H1 (cell line): ENCODE results near the gene NR5A1. TPM values are rescaled to one million over a fixed set of nuclear protein-coding genes. Genes with fewer than 3 reads are reported as not detected.

Source experiments
- CTCF ChIA-PET: fragments of 300-600 bp; sonication (Branson Sonifier 250); formaldehyde crosslinking; loops from one replicate; lab custom pipeline; 2021; ENCODE audit not compliant: partially characterized antibody; lab: Charles Lee
- POLR2A ChIA-PET: fragments of 300-600 bp; sonication (Branson Sonifier 250); formaldehyde crosslinking; loops from one replicate; lab custom pipeline; 2021; ENCODE audit warnings: inconsistent platforms; ENCODE audit not compliant: partially characterized antibody; lab: Charles Lee
- DNase-seq, 2 experiments: peaks; one replicate each; pipeline versions ENCODE4 v3.0.0 to v3.0.0-alpha.2; 2010 to 2022; ENCODE audit warnings: low spot score in 2 of 2, low read depth in 1 of 2, mixed read lengths in 1 of 2
- FAIRE-seq: peaks from 2 replicates; lab custom pipeline; 2011; peaks lifted over from hg19 to GRCh38; lab: Jason Lieb, UNC
- H2AFZ ChIP-seq: 2 replicates; pipeline ENCODE4 v1.8.1; 2012; ENCODE audit warnings: low read length, inconsistent platforms
- H2AK5ac ChIP-seq: 2 replicates; pipeline ENCODE4 v1.6.1; 2013; ENCODE audit warnings: low read depth, low read length
- H2BK120ac ChIP-seq: replicated peaks from 2 replicates; pipeline ENCODE3; 2013; ENCODE audit warnings: low read depth, low read length, inconsistent platforms
- H2BK12ac ChIP-seq: 2 replicates; pipeline ENCODE4 v1.6.1; 2013; ENCODE audit warnings: low read depth, low read length
- H2BK15ac ChIP-seq: 2 replicates; pipeline ENCODE4 v1.6.1; 2013; ENCODE audit warnings: low read length
- H2BK20ac ChIP-seq: 2 replicates; pipeline ENCODE4 v1.6.1; 2013; ENCODE audit warnings: low read length
- H2BK5ac ChIP-seq: 2 replicates; pipeline ENCODE4 v1.6.1; 2013; ENCODE audit warnings: low read depth, low read length
- H3K14ac ChIP-seq: 2 replicates; pipeline ENCODE4 v1.6.1; 2013; ENCODE audit warnings: inconsistent platforms; ENCODE audit not compliant: insufficient read length
- H3K18ac ChIP-seq: 2 replicates; pipeline ENCODE4 v1.6.1; 2013; ENCODE audit warnings: low read length; ENCODE audit errors: extremely low read depth
- H3K23ac ChIP-seq: 2 replicates; pipeline ENCODE4 v1.6.1; 2013; ENCODE audit warnings: inconsistent platforms; ENCODE audit not compliant: insufficient read length
- H3K23me2 ChIP-seq: 2 replicates; pipeline ENCODE4 v1.6.1; 2013; ENCODE audit warnings: low read depth, low read length
- H3K27ac ChIP-seq: 2 replicates; pipeline ENCODE4 v1.6.1; 2011; ENCODE audit warnings: low read depth, low read length, inconsistent platforms
- H3K27me3 ChIP-seq, 4 experiments: replicated peaks in 1 of 4; 1 replicate in 1 of 4; 2 replicates in 3 of 4; pipeline versions ENCODE4 v1.6.1 to v1.8.1; 2011 to 2013; ENCODE audit warnings: low read length in 3 of 4, mild to moderate bottlenecking in 3 of 4, inconsistent platforms in 2 of 4, mixed read lengths in 2 of 4, moderate library complexity in 1 of 4; ENCODE audit not compliant: control insufficient read depth in 3 of 4, insufficient read depth in 3 of 4; ENCODE audit errors: extremely low read depth in 1 of 4
- H3K36me3 ChIP-seq, 4 experiments: 2 replicates each; pipeline versions ENCODE4 v1.6.1 to v1.8.1; 2011 to 2013; ENCODE audit warnings: mild to moderate bottlenecking in 4 of 4, low read length in 3 of 4, moderate library complexity in 2 of 4, control low read depth in 1 of 4, inconsistent platforms in 1 of 4; ENCODE audit not compliant: insufficient read depth in 4 of 4, control insufficient read depth in 2 of 4
- H3K4ac ChIP-seq: replicated peaks from 2 replicates; pipeline ENCODE3; 2013; ENCODE audit warnings: low read length, low read depth, mixed read lengths, inconsistent platforms; ENCODE audit not compliant: insufficient read length
- H3K4me1 ChIP-seq, 4 experiments: replicated peaks in 1 of 4; 1 replicate in 1 of 4; 2 replicates in 3 of 4; pipeline versions ENCODE4 v1.6.1 to v1.8.1; 2011 to 2013; ENCODE audit warnings: low read length in 3 of 4, inconsistent platforms in 2 of 4, mixed read lengths in 1 of 4; ENCODE audit not compliant: insufficient read depth in 4 of 4, control insufficient read depth in 3 of 4
- H3K4me2 ChIP-seq, 2 experiments: 2 replicates each; pipeline versions ENCODE4 v1.6.1 to v1.8.1; 2011 to 2013; ENCODE audit warnings: low read depth in 2 of 2, low read length in 2 of 2, control low read depth in 1 of 2, inconsistent platforms in 1 of 2, mild to moderate bottlenecking in 1 of 2; ENCODE audit not compliant: insufficient read depth in 1 of 2
- H3K4me3 ChIP-seq, 4 experiments: fragments of 200-600, 300-600 bp in 1 of 4; sonication (generic), shearing (Covaris generic), sonication (Bioruptor Twin) in 1 of 4; 2 replicates each; pipeline versions ENCODE4 v1.5.1 to v1.8.1; 2011 to 2016; ENCODE audit warnings: low read length in 4 of 4, low read depth in 3 of 4, control low read depth in 2 of 4, inconsistent platforms in 2 of 4, mild to moderate bottlenecking in 2 of 4, mixed read lengths in 1 of 4, moderate library complexity in 1 of 4; ENCODE audit not compliant: insufficient read depth in 2 of 4; ENCODE audit errors: extremely low read depth in 1 of 4
- H3K56ac ChIP-seq: replicated peaks from 2 replicates; pipeline ENCODE3; 2013; ENCODE audit warnings: low read depth, mild to moderate bottlenecking, mixed read lengths, low read length, inconsistent platforms; ENCODE audit not compliant: insufficient read length
- H3K79me1 ChIP-seq: 2 replicates; pipeline ENCODE4 v1.6.1; 2013; ENCODE audit warnings: low read depth, low read length, control low read depth
- H3K79me2 ChIP-seq, 2 experiments: 2 replicates each; pipeline versions ENCODE4 v1.6.1 to v1.8.1; 2012 to 2013; ENCODE audit warnings: low read length in 2 of 2, mild to moderate bottlenecking in 2 of 2, inconsistent platforms in 1 of 2; ENCODE audit not compliant: insufficient read depth in 2 of 2, control insufficient read depth in 1 of 2
- H3K9ac ChIP-seq, 4 experiments: replicated peaks in 1 of 4; 1 replicate in 1 of 4; 2 replicates in 3 of 4; pipeline versions ENCODE4 v1.6.1 to v1.8.1; 2011 to 2013; ENCODE audit warnings: low read depth in 3 of 4, low read length in 3 of 4, control low read depth in 2 of 4, mild to moderate bottlenecking in 2 of 4, moderate library complexity in 2 of 4, inconsistent platforms in 1 of 4; ENCODE audit errors: extremely low read depth in 1 of 4
- H3K9me3 ChIP-seq, 2 experiments: 2 replicates each; pipeline versions ENCODE4 v1.6.1 to v1.8.1; 2012 to 2013; ENCODE audit warnings: mild to moderate bottlenecking in 2 of 2, moderate library complexity in 2 of 2, control low read depth in 1 of 2, inconsistent platforms in 1 of 2, low read depth in 1 of 2, low read length in 1 of 2, mixed read lengths in 1 of 2; ENCODE audit not compliant: insufficient read depth in 2 of 2
- H4K20me1 ChIP-seq, 2 experiments: replicated peaks in 1 of 2; 2 replicates each; pipeline versions ENCODE3 to v1.8.1; 2011 to 2013; ENCODE audit warnings: inconsistent platforms in 2 of 2, low read length in 2 of 2, mild to moderate bottlenecking in 1 of 2; ENCODE audit not compliant: insufficient read depth in 2 of 2, control insufficient read depth in 1 of 2
- H4K5ac ChIP-seq: 2 replicates; pipeline ENCODE4 v1.6.1; 2013; ENCODE audit warnings: low read length, low read depth, mixed read lengths, inconsistent platforms; ENCODE audit not compliant: insufficient read length
- H4K8ac ChIP-seq: 2 replicates; pipeline ENCODE4 v1.8.0; 2013; ENCODE audit warnings: mild to moderate bottlenecking, moderate library complexity, low read length, inconsistent platforms; ENCODE audit not compliant: insufficient read depth; ENCODE audit errors: extremely low read depth
- H4K91ac ChIP-seq: replicated peaks from 2 replicates; pipeline ENCODE3; 2013; ENCODE audit warnings: low read length, mixed read lengths, inconsistent platforms; ENCODE audit not compliant: insufficient read length
- CBX8 ChIP-seq: fragments of 300-800, 300-1000 bp; sonication (generic); IDR thresholded peaks from 2 replicates; pipeline ENCODE4 v1.7.1; 2016; ENCODE audit warnings: low read depth, low read length, borderline replicate concordance
- CREB1 ChIP-seq: IDR thresholded peaks from 2 replicates; pipeline ENCODE4 v1.6.1; 2012; ENCODE audit warnings: inconsistent platforms
- EGR1 ChIP-seq: IDR thresholded peaks from 2 replicates; pipeline ENCODE4 v1.6.1; 2011; ENCODE audit warnings: low read depth, low read length, borderline replicate concordance
- WGBS, 2 experiments: shearing (Covaris generic) in 1 of 2; methylation state at CpG; one replicate each; pipeline versions ENCODE4 v1.1.6 to v1.1.7; 2013 to 2015; ENCODE audit warnings: low lambda C conversion rate in 2 of 2, mixed read lengths in 2 of 2, inconsistent platforms in 1 of 2, low coverage in 1 of 2, missing lambda C conversion rate in 1 of 2; ENCODE audit not compliant: insufficient replicate concordance in 2 of 2, insufficient coverage in 1 of 2, insufficient read length in 1 of 2; ENCODE audit errors: extremely low coverage in 1 of 2, missing lambda C conversion rate in 1 of 2; 5-methylcytosine and 5-hydroxymethylcytosine counted together
- polyA plus RNA-seq, 7 experiments: library from polyadenylated mRNA; depleted of rRNA in 3 of 7; stranded (reverse) in 5 of 7; unstranded in 2 of 7; fragments of >200 nt in 5 of 7; fragments of 200-250 nt in 2 of 7; gene quantifications; 1 replicate in 5 of 7; 2 replicates in 1 of 7; 4 replicates in 1 of 7; pipeline versions ENCODE4 v1.2.1 to v1.2.3, GENCODE V29; 2011 to 2013; ENCODE audit warnings: missing spikeins in 2 of 7, mixed read lengths in 2 of 7
- total RNA-seq: library from RNA; stranded (reverse); fragmentation: NEBNext Ultra II Directional; extraction: Animal tissue kit (Norgen Biotek cat#: 25700); gene quantifications from 2 replicates; pipeline ENCODE4 v1.2.1, GENCODE V29; 2021

Gene NR5A1
- total and polyA plus RNA-seq, 2 of the 8 experiments (the other 6 are each of a cell fraction or from before 2014, with no cell fraction given) = 0.29 to 0.58 TPM

DNA sequence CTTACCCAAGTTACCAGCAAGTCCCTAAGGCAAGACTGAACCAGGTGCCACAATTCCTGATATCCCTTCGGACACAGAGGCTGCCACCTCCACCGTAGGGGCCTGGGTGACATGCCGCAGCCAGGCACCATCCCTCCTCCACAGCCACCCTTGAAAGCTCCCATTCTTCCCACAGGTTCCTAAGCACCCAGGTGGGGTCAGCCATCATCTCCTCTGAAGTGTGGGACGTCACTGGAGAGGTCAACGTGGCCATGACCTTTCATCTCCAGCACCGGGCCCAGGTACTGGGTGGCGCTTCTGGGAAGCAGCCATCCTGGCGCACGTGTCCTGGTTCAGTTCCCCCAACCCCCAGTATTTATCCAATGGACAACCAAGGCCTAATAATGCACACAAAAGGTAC, 48.8 kb downstream of the NR5A1 start:
- H4K91ac ChIP-seq = no peak overlapping the region
- H3K18ac ChIP-seq = no peak overlapping the region
- no peak overlapping the region for H3K4me3 ChIP-seq
- peaks cover 0 to 4% (median 0%) of the 10 kb centered on the region in 4 experiments; a peak in 2 of 7 replicates for H3K27me3 ChIP-seq
- peaks cover 0 to 3% of the 10 kb centered on the region in 2 experiments for H4K20me1 ChIP-seq
- TF ChIP-seq CREB1 (no peak), EGR1 (no peak), CBX8 (no peak)
- no peaks in the 10 kb centered on the region for H3K9me3 ChIP-seq
- H3K4me1 ChIP-seq = peaks cover 0 to 2% (median 0%) of the 10 kb centered on the region in 4 experiments; a peak in 2 of 7 replicates
- no peak overlapping the region for H2AFZ ChIP-seq
- FAIRE-seq (no peak), DNase-seq (no peak)
- no peak overlapping the region for H2BK120ac ChIP-seq
- no peak overlapping the region for H2BK20ac ChIP-seq
- no peak overlapping the region for H3K23ac ChIP-seq
- ChIA-PET CTCF (interaction anchor here (1.0 to 6.6 kb wide), 4 partner anchors 16 to 72 kb away, joined by 3 to 35 read pairs (median 4); no protein-coding TSS in a partner anchor), POLR2A (no interaction called here)
- H3K4ac ChIP-seq = no peak overlapping the region
- no peaks in the 10 kb centered on the region for H3K79me1 ChIP-seq
- peaks cover 3% of the 10 kb centered on the region; the same call in 1 of the 2 replicates for H3K23me2 ChIP-seq
- H3K4me2 ChIP-seq = no peak overlapping the region
- 97% methylated on average over 9 of the region's 9 CpGs; no CpG with 5 or more reads in 1 of the 2 experiments for WGBS, 2 experiments
- H2BK5ac ChIP-seq = no peak overlapping the region; the same call in 1 of the 2 replicates
- no peak overlapping the region for H4K8ac ChIP-seq
- no peak overlapping the region for H2BK15ac ChIP-seq
- H4K5ac ChIP-seq = no peak overlapping the region
- no peak overlapping the region for H3K56ac ChIP-seq
- no peak overlapping the region for H2BK12ac ChIP-seq
- H3K14ac ChIP-seq = no peak overlapping the region
- H3K36me3 ChIP-seq = no peaks in the 10 kb centered on the region
- no peak overlapping the region for H3K27ac ChIP-seq
- no peak overlapping the region for H3K9ac ChIP-seq
- H3K79me2 ChIP-seq = no peaks in the 10 kb centered on the region
- H2AK5ac ChIP-seq = no peak overlapping the region
